Measurements from ENCODE around the gene TMEM135. TPM values are rescaled to one million over a fixed set of nuclear protein-coding genes. Genes with fewer than 3 reads are reported as not detected.
"Not testable (repeated sequence)": the region's sequence is repeated elsewhere in the genome, so short reads cannot be mapped to it uniquely, and the experiment has no call there.

The TMEM135 gene
- total RNA-seq, 1 donor from 2014 or later = 46.4 TPM

- Mint-ChIP-seq H3K27me3 (ENCODE audit: insufficient read depth, low read depth) (peaks cover 2% of the 10 kb centered on the region), H3K4me1 (peaks cover 15% of the 10 kb centered on the region), H3K4me3 (no peak overlapping the region), H3K27ac (no peak overlapping the region), H3K36me3 (no peaks in the 10 kb centered on the region), H3K9me3 (peaks cover 29% of the 10 kb centered on the region)
- peaks cover 5% of the 10 kb centered on the region for H3K9me3 ChIP-seq (ENCODE audit: low read depth)
- no peaks in the 10 kb centered on the region for H4K20me1 ChIP-seq (ENCODE audit: low read depth)
- H3F3A ChIP-seq (ENCODE audit: low read depth) = peaks cover 4% of the 10 kb centered on the region
- H3K4me2 ChIP-seq = no peak overlapping the region
- H2AFZ ChIP-seq (replicated peaks) = no peak overlapping the region
- peaks cover 22% of the 10 kb centered on the region for H3K4me1 ChIP-seq
- no peaks in the 10 kb centered on the region for H3K79me2 ChIP-seq (ENCODE audit: low read depth)
- no peak for DNase-seq (ENCODE audit: low spot score)
- H3K36me3 ChIP-seq = no peaks in the 10 kb centered on the region
- no peak for TF ChIP-seq CTCF (IDR thresholded peaks at IDR 0.05)
- no peak for TF ChIP-seq EZH2phosphoT487 (IDR thresholded peaks at IDR 0.05)
- TF ChIP-seq EZH2 (IDR thresholded peaks at IDR 0.05) = no peak
- no peak overlapping the region for H3K4me3 ChIP-seq
- H3K9ac ChIP-seq = no peak overlapping the region
- H3K27me3 ChIP-seq = no peaks in the 10 kb centered on the region
- H3K27ac ChIP-seq = no peak overlapping the region
Observed at GRCh38 chr11:87022738-87023137, 15.0 kb upstream of the TMEM135 start.

GRCh38 chr11:87026415-87026814 is 11.3 kb upstream of the TMEM135 start:
- not testable (repeated sequence) for H3K4me2 ChIP-seq
- H3K9me3 Mint-ChIP-seq = peaks cover 14% of the 10 kb centered on the region

GRCh38 chr11:87030458-87031054 is 7.2 kb upstream of the TMEM135 start:
- no peak overlapping the region for H3K4me2 ChIP-seq
- no peaks in the 10 kb centered on the region for H3K27me3 ChIP-seq
- no peaks in the 10 kb centered on the region for H3K36me3 ChIP-seq
- DNase-seq (ENCODE audit: low spot score) = no peak
- no peaks in the 10 kb centered on the region for H3K79me2 ChIP-seq (ENCODE audit: low read depth)
- no peak overlapping the region for H3K4me3 ChIP-seq
- H2AFZ ChIP-seq (replicated peaks) = peak overlapping the region; percentile 51
- Mint-ChIP-seq H3K27me3 (ENCODE audit: insufficient read depth, low read depth) (peaks cover under 1% of the 10 kb centered on the region), H3K4me3 (no peak overlapping the region), H3K27ac (no peak overlapping the region), H3K36me3 (no peaks in the 10 kb centered on the region), H3K9me3 (peaks cover 7% of the 10 kb centered on the region), H3K4me1 (peaks cover 4% of the 10 kb centered on the region)
- no peaks in the 10 kb centered on the region for H3K9me3 ChIP-seq (ENCODE audit: low read depth)
- no peaks in the 10 kb centered on the region for H4K20me1 ChIP-seq (ENCODE audit: low read depth)
- H3K27ac ChIP-seq = no peak overlapping the region
- no peaks in the 10 kb centered on the region for H3K4me1 ChIP-seq
- no peak for TF ChIP-seq EZH2phosphoT487 (IDR thresholded peaks at IDR 0.05)
- no peak for TF ChIP-seq CTCF (IDR thresholded peaks at IDR 0.05)
- no peak for TF ChIP-seq EZH2 (IDR thresholded peaks at IDR 0.05)
- no peak overlapping the region for H3K9ac ChIP-seq
- no peaks in the 10 kb centered on the region for H3F3A ChIP-seq (ENCODE audit: low read depth)

More at GRCh38 chr11:87026415-87026814, 11.3 kb upstream of the TMEM135 start:
- not testable (repeated sequence) for H3K9me3 ChIP-seq (ENCODE audit: low read depth); H3K4me3 Mint-ChIP-seq; H3K27ac Mint-ChIP-seq; H4K20me1 ChIP-seq (ENCODE audit: low read depth); H3K27me3 Mint-ChIP-seq (ENCODE audit: insufficient read depth, low read depth); DNase-seq (ENCODE audit: low spot score); H3K4me3 ChIP-seq; H3K79me2 ChIP-seq (ENCODE audit: low read depth); H3K27ac ChIP-seq; H3F3A ChIP-seq (ENCODE audit: low read depth); H2AFZ ChIP-seq (replicated peaks); H3K4me1 ChIP-seq; H3K36me3 Mint-ChIP-seq; H3K36me3 ChIP-seq; H3K9ac ChIP-seq; H3K4me1 Mint-ChIP-seq; H3K27me3 ChIP-seq

- peaks cover 12% of the 10 kb centered on the region for H3K4me1 Mint-ChIP-seq
- no peaks in the 10 kb centered on the region for H3K36me3 Mint-ChIP-seq
- no peak overlapping the region for H3K27ac ChIP-seq
- no peak overlapping the region for H3K4me3 ChIP-seq
- H3K9me3 ChIP-seq (ENCODE audit: low read depth) = no peaks in the 10 kb centered on the region
- H3K4me1 ChIP-seq = peaks cover 3% of the 10 kb centered on the region
- no peaks in the 10 kb centered on the region for H3K79me2 ChIP-seq (ENCODE audit: low read depth)
- H3K4me3 Mint-ChIP-seq = no peak overlapping the region
- DNase-seq (ENCODE audit: low spot score) = no peak
- H3K27ac Mint-ChIP-seq = no peak overlapping the region
- no peak overlapping the region for H3K9ac ChIP-seq
- H3K27me3 ChIP-seq = no peaks in the 10 kb centered on the region
- no peaks in the 10 kb centered on the region for H3K36me3 ChIP-seq
- H3K9me3 Mint-ChIP-seq = peaks cover 2% of the 10 kb centered on the region
- peaks cover 3% of the 10 kb centered on the region for H3F3A ChIP-seq (ENCODE audit: low read depth)
- peaks cover 2% of the 10 kb centered on the region for H3K27me3 Mint-ChIP-seq (ENCODE audit: insufficient read depth, low read depth)
- TF ChIP-seq EZH2 (IDR thresholded peaks at IDR 0.05) (no peak), EZH2phosphoT487 (IDR thresholded peaks at IDR 0.05) (no peak)
- H2AFZ ChIP-seq (replicated peaks) = no peak overlapping the region
- no peaks in the 10 kb centered on the region for H4K20me1 ChIP-seq (ENCODE audit: low read depth)
- no peak overlapping the region for H3K4me2 ChIP-seq
Observed at GRCh38 chr11:87031433-87032170, 6.1 kb upstream of the TMEM135 start.

All from neural progenitor cell (in vitro differentiated cells).